CD4-positive, alpha-beta T cell (primary cell): Measurements from ENCODE around the gene COG7. TPM values are rescaled to one million over a fixed set of nuclear protein-coding genes. Genes with fewer than 3 reads are reported as not detected.

ENCODE experiments used
- ATAC-seq: fragments of 200-7000 bp; cut with Tn5 transposase; one replicate; pipeline ENCODE4 v1.10.0; 2022; ENCODE audit warnings: mild to moderate bottlenecking; ENCODE audit not compliant: poor library complexity
- CTCF ChIA-PET: fragments of 350-600 bp; sonication (Branson Sonifier 250); formaldehyde crosslinking; loops from one replicate; lab custom pipeline; 2021; ENCODE audit warnings: antibody characterized with exemption, inconsistent platforms; lab: Charles Lee
- POLR2A ChIA-PET: fragments of 350-600 bp; sonication (Branson Sonifier 250); formaldehyde crosslinking; loops from one replicate; lab custom pipeline; 2021; ENCODE audit warnings: antibody characterized with exemption, inconsistent platforms; lab: Charles Lee
- DNase-seq, 14 experiments: peaks; one replicate each; pipeline ENCODE4 v3.0.0-alpha.2; 2013 to 2020; ENCODE audit warnings: mixed read lengths in 2 of 14
- H3K27ac ChIP-seq, 2 donors: one replicate each; pipeline versions ENCODE4 v1.5.1 to v1.7.0; 2013; ENCODE audit warnings: low read length in 2 of 2, low read depth in 1 of 2, mild to moderate bottlenecking in 1 of 2
- H3K27me3 ChIP-seq, 2 experiments: 1 replicate in 1 of 2; 2 replicates in 1 of 2; pipeline versions ENCODE4 v1.6.1 to v1.7.0; 2013; ENCODE audit warnings: low read length in 2 of 2, control low read depth in 1 of 2, mild to moderate bottlenecking in 1 of 2, moderate library complexity in 1 of 2; ENCODE audit not compliant: insufficient read depth in 2 of 2, control insufficient read depth in 1 of 2
- H3K36me3 ChIP-seq: one replicate; pipeline ENCODE4 v1.6.1; 2013; ENCODE audit warnings: low read length, control low read depth; ENCODE audit not compliant: insufficient read depth
- H3K4me1 ChIP-seq: one replicate; pipeline ENCODE4 v1.6.1; 2013; ENCODE audit warnings: low read length, control low read depth; ENCODE audit not compliant: insufficient read depth
- H3K4me3 ChIP-seq: one replicate; pipeline ENCODE4 v1.5.1; 2013; ENCODE audit warnings: mild to moderate bottlenecking, low read length, moderate library complexity
- H3K9me3 ChIP-seq, 2 experiments: 1 replicate in 1 of 2; 2 replicates in 1 of 2; pipeline versions ENCODE4 v1.6.1 to v1.7.0; 2013; ENCODE audit warnings: low read length in 2 of 2, mild to moderate bottlenecking in 2 of 2, control low read depth in 1 of 2, moderate library complexity in 1 of 2; ENCODE audit not compliant: control insufficient read depth in 1 of 2, insufficient read depth in 1 of 2
- H3K27ac Mint-ChIP-seq: one replicate; pipeline ENCODE4 v1.8.0; 2020; ENCODE audit warnings: mixed read lengths
- H3K27me3 Mint-ChIP-seq: one replicate; pipeline ENCODE4 v1.8.0; 2021; ENCODE audit warnings: mixed read lengths
- H3K36me3 Mint-ChIP-seq: one replicate; pipeline ENCODE4 v1.8.0; 2021; ENCODE audit warnings: low read depth, mixed read lengths
- H3K4me1 Mint-ChIP-seq: one replicate; pipeline ENCODE4 v1.8.0; 2021; ENCODE audit warnings: low read depth, mixed read lengths
- H3K4me3 Mint-ChIP-seq: one replicate; pipeline ENCODE4 v1.8.0; 2020; ENCODE audit warnings: mild to moderate bottlenecking, mixed read lengths
- H3K9me3 Mint-ChIP-seq: one replicate; pipeline ENCODE4 v1.8.0; 2020; ENCODE audit warnings: mixed read lengths
- CTCF ChIP-seq: fragments of 200-600 bp; IDR thresholded peaks from one replicate; pipeline ENCODE4 v1.8.0; 2022; ENCODE audit warnings: antibody characterized with exemption, mild to moderate bottlenecking
- intact Hi-C, 2 experiments: fragments of 100-400 bp; cut with DNase I in 1 of 2; cut with micrococcal nuclease in 1 of 2; formaldehyde crosslinking; loops; one replicate each; pipeline versions ENCODE4 v1.15.1 to v1.9.0; 2023 to 2025; cut with DNase I, micrococcal nuclease
- total RNA-seq, 174 experiments: library from RNA in 2 of 174; stranded (reverse) in 2 of 174; gene quantifications; one replicate each; pipeline ENCODE4 v1.2.3 and lab custom pipeline; 2021 to 2026

Gene COG7
- total RNA-seq, 2 experiments from 2014 or later, result 12.6 to 13.6 TPM

- peaks cover 66% of the 10 kb centered on the region for H3K36me3 Mint-ChIP-seq
- no peaks in the 10 kb centered on the region for H3K27me3 ChIP-seq
- no peak overlapping the region for H3K27ac ChIP-seq
- ChIA-PET POLR2A (no interaction called here), CTCF (interaction anchor here (0.6 to 1.6 kb wide), 13 partner anchors 8 to 348 kb away, joined by 3 to 7 read pairs (median 3); partner anchors contain the start of gene SCNN1G)
- H3K27ac Mint-ChIP-seq, result no peak overlapping the region
- TF ChIP-seq CTCF, result peak; percentile 77
- DNase-seq, result peak; percentile 27 to 80 (median 49)
- ATAC-seq, result peak; percentile 88
- H3K4me3 ChIP-seq, result no peak overlapping the region
- intact Hi-C loops, result no loop called here
- H3K4me1 Mint-ChIP-seq, result no peaks in the 10 kb centered on the region
- no peak overlapping the region for H3K4me3 Mint-ChIP-seq
- H3K4me1 ChIP-seq, result no peaks in the 10 kb centered on the region
- H3K9me3 Mint-ChIP-seq, result no peaks in the 10 kb centered on the region
- no peaks in the 10 kb centered on the region for H3K27me3 Mint-ChIP-seq
- H3K9me3 ChIP-seq, result no peaks in the 10 kb centered on the region
- H3K36me3 ChIP-seq, result peaks cover 51% of the 10 kb centered on the region
Measured at GRCh38 chr16:23435500-23435899, 17.5 kb downstream of the COG7 start.

GRCh38 chr16:23434380-23434779, 18.6 kb downstream of the COG7 start:
- H3K4me3 Mint-ChIP-seq, result no peak overlapping the region
- H3K4me3 ChIP-seq, result no peak overlapping the region
- ATAC-seq (no peak), DNase-seq (peak in 5 of 14 experiments; percentile 2 to 78 (median 65))
- H3K9me3 Mint-ChIP-seq, result no peaks in the 10 kb centered on the region
- CTCF ChIA-PET, result interaction anchor here (1.1 to 1.9 kb wide), 6 partner anchors 8 to 92 kb away, joined by 3 to 7 read pairs (median 4); partner anchors contain the start of gene GGA2
- no peaks in the 10 kb centered on the region for H3K27me3 Mint-ChIP-seq
- H3K36me3 ChIP-seq, result peaks cover 58% of the 10 kb centered on the region
- no peak overlapping the region for H3K27ac Mint-ChIP-seq
- no peaks in the 10 kb centered on the region for H3K9me3 ChIP-seq
- intact Hi-C loops, result no loop called here
- peaks cover 69% of the 10 kb centered on the region for H3K36me3 Mint-ChIP-seq
- no peaks in the 10 kb centered on the region for H3K4me1 ChIP-seq
- H3K27ac ChIP-seq, result no peak overlapping the region
- no peaks in the 10 kb centered on the region for H3K27me3 ChIP-seq
- POLR2A ChIA-PET, result no interaction called here
- peak; percentile 91 for TF ChIP-seq CTCF
- H3K4me1 Mint-ChIP-seq, result no peaks in the 10 kb centered on the region

- no peaks in the 10 kb centered on the region for H3K9me3 ChIP-seq
- TF ChIP-seq CTCF, result no peak
- peaks cover 65% of the 10 kb centered on the region for H3K36me3 Mint-ChIP-seq
- peaks cover 51% of the 10 kb centered on the region for H3K36me3 ChIP-seq
- no peaks in the 10 kb centered on the region for H3K4me1 ChIP-seq
- no peak overlapping the region for H3K4me3 Mint-ChIP-seq
- CTCF ChIA-PET, result interaction anchor here (1.3 to 1.9 kb wide), 4 partner anchors 9 to 93 kb away, joined by 3 to 5 read pairs (median 4); partner anchors contain the start of gene GGA2
- no peak overlapping the region for H3K4me3 ChIP-seq
- H3K4me1 Mint-ChIP-seq, result no peaks in the 10 kb centered on the region
- no peak overlapping the region for H3K27ac ChIP-seq
- no peaks in the 10 kb centered on the region for H3K27me3 ChIP-seq
- ATAC-seq (no peak), DNase-seq (no peak)
- no peaks in the 10 kb centered on the region for H3K9me3 Mint-ChIP-seq
- POLR2A ChIA-PET, result no interaction called here
- H3K27ac Mint-ChIP-seq, result no peak overlapping the region
- intact Hi-C loops, result loop anchor here in 1 of 2 experiments (2.0 kb wide), 1 partner anchor 251 kb away; the partner anchor contains the start of gene SCNN1G
- no peaks in the 10 kb centered on the region for H3K27me3 Mint-ChIP-seq
Measured at GRCh38 chr16:23433261-23433920, 19.6 kb downstream of the COG7 start.
